Measurements from ENCODE around the gene ADAMTSL3.

DNA sequence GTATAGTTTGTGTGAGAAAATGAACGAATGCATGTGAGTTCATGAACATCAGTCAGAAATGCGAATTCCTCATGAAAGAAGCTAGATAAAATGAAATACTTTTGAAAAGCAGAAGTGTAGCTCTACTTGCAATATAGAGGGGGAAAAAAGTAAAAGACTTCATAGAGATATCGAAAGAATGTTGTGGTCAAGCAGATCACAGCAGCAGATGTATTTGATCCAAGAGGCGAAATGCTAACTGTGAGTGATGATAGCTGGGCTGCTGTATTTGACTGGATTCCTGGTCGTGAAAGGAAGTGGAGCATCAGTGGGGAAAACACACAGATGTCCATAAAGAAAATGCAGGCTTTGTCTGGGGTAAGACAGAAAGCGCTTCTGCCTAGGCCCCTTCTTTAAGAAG is 112.4 kb downstream of the ADAMTSL3 start:
- TF ChIP-seq, protein P1, sequence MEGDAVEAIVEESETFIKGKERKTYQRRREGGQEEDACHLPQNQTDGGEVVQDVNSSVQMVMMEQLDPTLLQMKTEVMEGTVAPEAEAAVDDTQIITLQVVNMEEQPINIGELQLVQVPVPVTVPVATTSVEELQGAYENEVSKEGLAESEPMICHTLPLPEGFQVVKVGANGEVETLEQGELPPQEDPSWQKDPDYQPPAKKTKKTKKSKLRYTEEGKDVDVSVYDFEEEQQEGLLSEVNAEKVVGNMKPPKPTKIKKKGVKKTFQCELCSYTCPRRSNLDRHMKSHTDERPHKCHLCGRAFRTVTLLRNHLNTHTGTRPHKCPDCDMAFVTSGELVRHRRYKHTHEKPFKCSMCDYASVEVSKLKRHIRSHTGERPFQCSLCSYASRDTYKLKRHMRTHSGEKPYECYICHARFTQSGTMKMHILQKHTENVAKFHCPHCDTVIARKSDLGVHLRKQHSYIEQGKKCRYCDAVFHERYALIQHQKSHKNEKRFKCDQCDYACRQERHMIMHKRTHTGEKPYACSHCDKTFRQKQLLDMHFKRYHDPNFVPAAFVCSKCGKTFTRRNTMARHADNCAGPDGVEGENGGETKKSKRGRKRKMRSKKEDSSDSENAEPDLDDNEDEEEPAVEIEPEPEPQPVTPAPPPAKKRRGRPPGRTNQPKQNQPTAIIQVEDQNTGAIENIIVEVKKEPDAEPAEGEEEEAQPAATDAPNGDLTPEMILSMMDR (IDR thresholded peaks at IDR 0.05) = no peak
- no peak for TF ChIP-seq POLR2AphosphoS5 (IDR thresholded peaks at IDR 0.05)

Data from sigmoid colon (tissue), 4 donors.